SK-N-SH (cell line): ENCODE results near the gene LIN52. TPM values are rescaled to one million over a fixed set of nuclear protein-coding genes. Genes with fewer than 3 reads are reported as not detected.

Experiments
- CTCF ChIA-PET: fragments of 300-600, 350-600 bp; formaldehyde crosslinking; extraction: SDS; loops from one replicate; lab custom pipeline; 2021; lab: Yijun Ruan, JAX
- POLR2A ChIA-PET: fragments of 350-600 bp; sonication (Branson Sonifier 250); formaldehyde crosslinking; extraction: SDS; loops from one replicate; lab custom pipeline; 2020; ENCODE audit warnings: antibody characterized with exemption, inconsistent platforms; lab: Yijun Ruan, JAX
- DNase-seq: peaks from one replicate; pipeline ENCODE4 v3.0.0; 2012
- H2AFZ ChIP-seq: fragments of 200-600 bp; sonication (generic); 2 replicates; pipeline ENCODE4 v1.8.1; 2016; ENCODE audit warnings: antibody characterized with exemption, mild to moderate bottlenecking, low read depth
- H3F3A ChIP-seq: fragments of 200-600 bp; sonication (generic); replicated peaks from 2 replicates; pipeline ENCODE3; 2016; ENCODE audit warnings: antibody characterized with exemption, mild to moderate bottlenecking; ENCODE audit not compliant: insufficient read depth
- H3K27ac ChIP-seq, 2 experiments: fragments of 200-500 bp in 1 of 2; fragments of 200-600 bp in 1 of 2; sonication (Bioruptor generic) in 1 of 2; sonication (generic), shearing (Covaris generic) in 1 of 2; 2 replicates each; pipeline versions ENCODE4 v1.5.1 to v1.6.1; 2014 to 2016; ENCODE audit warnings: low read depth in 2 of 2, inconsistent platforms in 1 of 2, low read length in 1 of 2, mild to moderate bottlenecking in 1 of 2, mixed read lengths in 1 of 2
- H3K27me3 ChIP-seq: fragments of 200-600 bp; sonication (generic), shearing (Covaris generic); 2 replicates; pipeline ENCODE4 v1.6.1; 2016; ENCODE audit warnings: mixed run types; ENCODE audit not compliant: insufficient read depth
- H3K36me3 ChIP-seq, 2 experiments: fragments of 200-500 bp in 1 of 2; fragments of 200-600 bp in 1 of 2; sonication (Bioruptor generic) in 1 of 2; sonication (generic) in 1 of 2; replicated peaks in 1 of 2; 2 replicates each; pipeline versions ENCODE3 to v1.5.1; 2014 to 2016; ENCODE audit warnings: low read length in 1 of 2, mild to moderate bottlenecking in 1 of 2; ENCODE audit not compliant: insufficient read depth in 2 of 2, control insufficient read depth in 1 of 2
- H3K4me1 ChIP-seq, 2 experiments: fragments of 200-500 bp in 1 of 2; fragments of 200-600 bp in 1 of 2; sonication (Bioruptor generic) in 1 of 2; sonication (generic), shearing (Covaris generic) in 1 of 2; 2 replicates each; pipeline versions ENCODE4 v1.5.1 to v1.6.1; 2014 to 2016; ENCODE audit warnings: low read depth in 1 of 2, low read length in 1 of 2, mixed run types in 1 of 2; ENCODE audit not compliant: insufficient read depth in 2 of 2, control insufficient read depth in 1 of 2
- H3K4me2 ChIP-seq: fragments of 200-600 bp; sonication (generic), shearing (Covaris generic); 2 replicates; pipeline ENCODE4 v1.6.1; 2017; ENCODE audit warnings: mixed run types
- H3K4me3 ChIP-seq, 2 experiments: fragments of 200-500 bp in 1 of 2; fragments of 200-600 bp in 1 of 2; sonication (Bioruptor generic) in 1 of 2; sonication (generic), shearing (Covaris generic) in 1 of 2; 2 replicates each; pipeline versions ENCODE4 v1.5.1 to v1.8.1; 2014 to 2016; ENCODE audit warnings: low read depth in 2 of 2, inconsistent platforms in 1 of 2, low read length in 1 of 2, mild to moderate bottlenecking in 1 of 2, mixed read lengths in 1 of 2, moderate library complexity in 1 of 2
- H3K79me2 ChIP-seq: fragments of 200-600 bp; sonication (generic); 2 replicates; pipeline ENCODE4 v1.8.1; 2017; ENCODE audit warnings: mild to moderate bottlenecking; ENCODE audit not compliant: insufficient read depth
- H3K9ac ChIP-seq: fragments of 200-600 bp; sonication (generic); 2 replicates; pipeline ENCODE4 v1.6.1; 2017; ENCODE audit warnings: mixed run types
- H3K9me2 ChIP-seq: fragments of 200-600 bp; sonication (generic); 2 replicates; pipeline ENCODE4 v1.6.1; 2017; ENCODE audit warnings: mixed run types
- H3K9me3 ChIP-seq: fragments of 200-600 bp; sonication (generic); 2 replicates; pipeline ENCODE4 v1.6.1; 2017; ENCODE audit warnings: mixed run types, mild to moderate bottlenecking, moderate library complexity
- H4K20me1 ChIP-seq: fragments of 200-600 bp; sonication (generic); 2 replicates; pipeline ENCODE4 v1.6.1; 2017; ENCODE audit warnings: mild to moderate bottlenecking, mixed run types; ENCODE audit not compliant: insufficient read depth
- EP300 ChIP-seq, 2 experiments: IDR thresholded peaks; 2 replicates each; pipeline versions ENCODE4 v1.4.0 to v1.6.1; 2012; ENCODE audit warnings: borderline replicate concordance in 1 of 2, low read depth in 1 of 2, low read length in 1 of 2
- EZH2phosphoT487 ChIP-seq: fragments of 200-600 bp; sonication (generic); IDR thresholded peaks from 2 replicates; pipeline ENCODE4 v1.6.1; 2017; ENCODE audit warnings: low read depth, mixed run types, mild to moderate bottlenecking, antibody characterized with exemption, moderate library complexity, borderline replicate concordance
- JUND ChIP-seq: IDR thresholded peaks from 2 replicates; pipeline ENCODE4 v1.4.0; 2012
- MEF2A ChIP-seq: IDR thresholded peaks from 2 replicates; pipeline ENCODE4 v1.4.0; 2012; ENCODE audit warnings: low read depth, borderline replicate concordance
- MXI1 ChIP-seq: IDR thresholded peaks from 2 replicates; pipeline ENCODE4 v1.6.1; 2012; ENCODE audit warnings: mild to moderate bottlenecking, low read depth, low read length, improper control_type of control experiment
- RCOR1 ChIP-seq: fragments of 150-350 bp; IDR thresholded peaks from 2 replicates; pipeline ENCODE4 v1.6.1; 2017; ENCODE audit warnings: antibody characterized with exemption, low read length
- RXRA ChIP-seq: IDR thresholded peaks from 2 replicates; pipeline ENCODE4 v1.4.0; 2012; ENCODE audit warnings: low read depth, mild to moderate bottlenecking, borderline replicate concordance
- SMC3 ChIP-seq: IDR thresholded peaks from 2 replicates; pipeline ENCODE4 v1.6.1; 2012; ENCODE audit warnings: low read depth, low read length, improper control_type of control experiment
- TAF1 ChIP-seq: IDR thresholded peaks from 2 replicates; pipeline ENCODE4 v1.6.1; 2012; ENCODE audit warnings: low read depth, mild to moderate bottlenecking, low read length, moderate library complexity, borderline replicate concordance
- TEAD4 ChIP-seq: IDR thresholded peaks from 2 replicates; pipeline ENCODE4 v1.4.0; 2012; ENCODE audit warnings: mild to moderate bottlenecking, borderline replicate concordance; ENCODE audit not compliant: insufficient read depth
- WGBS: methylation state at CpG from one replicate; pipeline ENCODE4 v1.1.6; 2017; ENCODE audit warnings: low lambda C conversion rate; 5-methylcytosine and 5-hydroxymethylcytosine counted together
- polyA plus RNA-seq, 3 experiments: library from polyadenylated mRNA; depleted of rRNA; stranded (reverse); fragments of >200 nt; gene quantifications; 2 replicates each; pipeline ENCODE4 v1.2.3, GENCODE V29; 2012
- TF ChIP-seq, protein P1 (sequence below): fragments of 200-600 bp; sonication (generic); IDR thresholded peaks from 2 replicates; pipeline ENCODE4 v1.6.1; 2017; ENCODE audit warnings: antibody characterized with exemption, mild to moderate bottlenecking, moderate library complexity
- TF ChIP-seq, protein P2 (sequence below): fragments of 150-350 bp; IDR thresholded peaks from 2 replicates; pipeline ENCODE4 v1.6.1; 2017; ENCODE audit warnings: antibody characterized with exemption, low read length, low read depth, borderline replicate concordance

LIN52 gene
- polyA plus RNA-seq, 1 of the 3 experiments (the other 2 are of a cell fraction), result 4.9 TPM

DNA sequence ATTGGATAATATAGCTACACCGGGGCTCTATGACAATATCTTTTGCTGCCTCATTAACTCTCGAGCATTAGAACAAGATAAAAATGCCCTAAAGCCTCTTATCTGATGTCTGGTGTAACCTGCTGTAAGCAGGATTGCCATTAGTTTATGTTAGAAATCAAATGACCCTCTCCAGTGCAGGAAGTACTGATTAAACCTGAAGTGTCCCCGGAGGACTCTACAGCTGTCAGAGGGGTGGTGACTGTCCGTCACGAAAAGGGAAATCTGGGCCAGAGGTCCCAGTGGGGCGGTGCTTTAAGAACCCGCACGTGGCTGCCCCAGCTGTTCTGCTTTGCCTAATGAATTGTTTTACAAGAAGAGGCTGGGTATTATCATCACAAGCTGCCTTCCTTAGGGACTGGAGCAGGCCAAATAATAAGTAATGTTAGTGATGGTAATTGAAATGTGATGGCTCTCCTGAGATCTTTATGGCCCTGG lies 55.7 kb downstream of the LIN52 start (continued):
- TF ChIP-seq JUND (no peak), TEAD4 (no peak), MXI1 (peak; percentile 88), TAF1 (no peak), EP300 (IDR thresholded peaks at IDR 0.05; ENCODE audit: borderline replicate concordance in 1 of 2, low read depth in 1 of 2, low read length in 1 of 2) (peak in 1 of 2 experiments; percentile 80; a peak in 2 of 4 replicates), MEF2A (no peak), SMC3 (no peak)
- TF ChIP-seq, protein P1, sequence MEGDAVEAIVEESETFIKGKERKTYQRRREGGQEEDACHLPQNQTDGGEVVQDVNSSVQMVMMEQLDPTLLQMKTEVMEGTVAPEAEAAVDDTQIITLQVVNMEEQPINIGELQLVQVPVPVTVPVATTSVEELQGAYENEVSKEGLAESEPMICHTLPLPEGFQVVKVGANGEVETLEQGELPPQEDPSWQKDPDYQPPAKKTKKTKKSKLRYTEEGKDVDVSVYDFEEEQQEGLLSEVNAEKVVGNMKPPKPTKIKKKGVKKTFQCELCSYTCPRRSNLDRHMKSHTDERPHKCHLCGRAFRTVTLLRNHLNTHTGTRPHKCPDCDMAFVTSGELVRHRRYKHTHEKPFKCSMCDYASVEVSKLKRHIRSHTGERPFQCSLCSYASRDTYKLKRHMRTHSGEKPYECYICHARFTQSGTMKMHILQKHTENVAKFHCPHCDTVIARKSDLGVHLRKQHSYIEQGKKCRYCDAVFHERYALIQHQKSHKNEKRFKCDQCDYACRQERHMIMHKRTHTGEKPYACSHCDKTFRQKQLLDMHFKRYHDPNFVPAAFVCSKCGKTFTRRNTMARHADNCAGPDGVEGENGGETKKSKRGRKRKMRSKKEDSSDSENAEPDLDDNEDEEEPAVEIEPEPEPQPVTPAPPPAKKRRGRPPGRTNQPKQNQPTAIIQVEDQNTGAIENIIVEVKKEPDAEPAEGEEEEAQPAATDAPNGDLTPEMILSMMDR, result no peak

DNA sequence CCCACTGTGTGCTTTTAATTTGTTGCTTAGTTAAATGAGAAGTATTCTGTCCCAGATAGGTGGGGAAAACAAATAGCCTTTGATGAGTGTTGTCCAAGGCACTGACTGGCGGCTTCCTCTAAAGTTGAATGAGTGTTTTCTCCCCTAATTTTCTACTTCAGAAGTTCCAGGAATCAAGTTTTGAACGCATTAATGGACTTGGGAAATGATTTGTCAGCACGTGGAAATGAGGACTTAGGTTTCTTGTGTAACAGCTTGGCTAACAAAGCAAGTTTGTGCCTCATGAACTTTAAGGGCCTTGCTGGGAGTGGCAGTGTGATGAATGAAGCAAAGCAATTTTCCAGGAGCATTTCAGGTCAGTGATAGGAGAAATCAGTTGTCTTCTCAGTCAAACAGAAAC lies 56.9 kb downstream of the LIN52 start:
- no peak overlapping the region for H3K4me2 ChIP-seq

DNA sequence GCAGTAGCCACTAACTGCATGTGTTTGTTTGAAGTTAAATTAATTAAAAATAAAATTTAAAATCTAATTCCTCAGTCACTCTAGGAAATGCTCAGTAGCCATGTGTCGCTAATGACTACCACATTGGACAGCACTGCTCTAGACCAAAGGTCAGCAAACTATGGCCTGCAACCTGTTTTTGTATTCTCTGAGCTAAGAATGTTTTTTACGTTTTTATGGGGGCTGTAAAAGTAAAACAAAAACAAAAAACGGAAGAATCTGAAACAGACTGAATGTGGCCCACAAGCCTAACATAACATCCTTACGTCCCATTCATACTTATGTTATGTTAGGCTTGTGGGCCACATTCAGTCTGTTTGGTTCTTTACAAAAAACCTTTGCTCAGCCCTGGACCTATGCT lies 57.8 kb downstream of the LIN52 start:
- H3K79me2 ChIP-seq, result no peaks in the 10 kb centered on the region
- no peaks in the 10 kb centered on the region for H3K9me2 ChIP-seq
- H3K36me3 ChIP-seq, result peaks cover 0 to 3% of the 10 kb centered on the region in 2 experiments
- no peaks in the 10 kb centered on the region for H4K20me1 ChIP-seq
- H3K4me3 ChIP-seq, result no peak overlapping the region
- no peak overlapping the region for H2AFZ ChIP-seq
- no peak overlapping the region for H3K9ac ChIP-seq
- no peaks in the 10 kb centered on the region for H3K27me3 ChIP-seq
- DNase-seq, result no peak
- ChIA-PET CTCF (no interaction called here), POLR2A (no interaction called here)
- H3K4me2 ChIP-seq, result no peak overlapping the region
- 91% methylated on average over 4 of the region's 4 CpGs for WGBS
- H3K27ac ChIP-seq, result no peak overlapping the region
- no peaks in the 10 kb centered on the region for H3F3A ChIP-seq
- H3K4me1 ChIP-seq, result peaks cover 0 to 8% of the 10 kb centered on the region in 2 experiments; a peak in 2 of 4 replicates
- TF ChIP-seq RCOR1 (0 out of 2 replicates have a peak, but pooled peaks have one; percentile 18), RXRA (no peak), EZH2phosphoT487 (no peak)
- no peaks in the 10 kb centered on the region for H3K9me3 ChIP-seq

More for the DNA sequence above, 56.9 kb downstream of the LIN52 start:
- Histone ChIP-seq H3K9ac (no peak overlapping the region), H3K79me2 (no peaks in the 10 kb centered on the region), H3K36me3 (peaks cover 0 to 3% of the 10 kb centered on the region in 2 experiments), H2AFZ (no peak overlapping the region), H3K4me3 (no peak overlapping the region), H3K27ac (no peak overlapping the region), H4K20me1 (no peaks in the 10 kb centered on the region), H3K9me3 (no peaks in the 10 kb centered on the region), H3F3A (no peaks in the 10 kb centered on the region), H3K27me3 (no peaks in the 10 kb centered on the region), H3K4me1 (peaks cover 0 to 8% of the 10 kb centered on the region in 2 experiments; a peak in 2 of 4 replicates), H3K9me2 (no peaks in the 10 kb centered on the region)
- WGBS, result 98% methylated on average over 3 of the region's 3 CpGs
- TF ChIP-seq, protein P2, sequence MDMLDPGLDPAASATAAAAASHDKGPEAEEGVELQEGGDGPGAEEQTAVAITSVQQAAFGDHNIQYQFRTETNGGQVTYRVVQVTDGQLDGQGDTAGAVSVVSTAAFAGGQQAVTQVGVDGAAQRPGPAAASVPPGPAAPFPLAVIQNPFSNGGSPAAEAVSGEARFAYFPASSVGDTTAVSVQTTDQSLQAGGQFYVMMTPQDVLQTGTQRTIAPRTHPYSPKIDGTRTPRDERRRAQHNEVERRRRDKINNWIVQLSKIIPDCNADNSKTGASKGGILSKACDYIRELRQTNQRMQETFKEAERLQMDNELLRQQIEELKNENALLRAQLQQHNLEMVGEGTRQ, result no peak
- CTCF ChIA-PET, result interaction anchor here (1.3 to 1.4 kb wide), 2 partner anchors 11 to 14 kb away, joined by 3 read pairs; no protein-coding TSS in a partner anchor
- DNase-seq, result no peak
- POLR2A ChIA-PET, result no interaction called here
